Activated CD8-positive, alpha-beta memory T cell treated with anti-CD3 and anti-CD28 coated beads, Interleukin-2, amount 10 ng/mL, durations not matched to agents 7 days and 5 days (primary cell): ENCODE data around the gene EML4. TPM values are rescaled to one million over a fixed set of nuclear protein-coding genes. Genes with fewer than 3 reads are reported as not detected.
"Not testable (repeated sequence)": the region's sequence is repeated elsewhere in the genome, so short reads cannot be mapped to it uniquely, and the experiment has no call there.

Experiments used
- ATAC-seq: fragments of 150-1000 bp; cut with Tn5 transposase; one replicate; pipeline ENCODE4 v1.10.0; 2021; ENCODE audit warnings: moderate library complexity
- CTCF ChIA-PET: fragments of 350-600 bp; sonication (Branson Sonifier 250); formaldehyde crosslinking; loops from one replicate; lab custom pipeline; 2021; ENCODE audit warnings: antibody characterized with exemption; lab: Charles Lee
- DNase-seq: peaks from one replicate; pipeline ENCODE4 v3.0.0-alpha.2; 2020
- H3K27ac Mint-ChIP-seq: one replicate; pipeline ENCODE4 v1.8.0; 2021; ENCODE audit warnings: mild to moderate bottlenecking, mixed read lengths
- H3K27me3 Mint-ChIP-seq: one replicate; pipeline ENCODE4 v1.8.0; 2021; ENCODE audit warnings: mixed read lengths
- H3K36me3 Mint-ChIP-seq: one replicate; pipeline ENCODE4 v1.8.0; 2021; ENCODE audit warnings: mild to moderate bottlenecking, mixed read lengths
- H3K4me1 Mint-ChIP-seq: one replicate; pipeline ENCODE4 v1.8.0; 2021; ENCODE audit warnings: mixed read lengths
- H3K4me3 Mint-ChIP-seq: one replicate; pipeline ENCODE4 v1.8.0; 2021; ENCODE audit warnings: mild to moderate bottlenecking, moderate library complexity, mixed read lengths
- H3K9me3 Mint-ChIP-seq: one replicate; pipeline ENCODE4 v1.8.0; 2022; ENCODE audit warnings: low read depth, mixed read lengths
- total RNA-seq, 2 experiments: library from RNA; stranded (reverse); gene quantifications; one replicate each; pipeline ENCODE4 v1.2.3, GENCODE V29; 2021

The EML4 gene
- total RNA-seq, 2 experiments from 2014 or later, result 73.4 to 110 TPM

DNA sequence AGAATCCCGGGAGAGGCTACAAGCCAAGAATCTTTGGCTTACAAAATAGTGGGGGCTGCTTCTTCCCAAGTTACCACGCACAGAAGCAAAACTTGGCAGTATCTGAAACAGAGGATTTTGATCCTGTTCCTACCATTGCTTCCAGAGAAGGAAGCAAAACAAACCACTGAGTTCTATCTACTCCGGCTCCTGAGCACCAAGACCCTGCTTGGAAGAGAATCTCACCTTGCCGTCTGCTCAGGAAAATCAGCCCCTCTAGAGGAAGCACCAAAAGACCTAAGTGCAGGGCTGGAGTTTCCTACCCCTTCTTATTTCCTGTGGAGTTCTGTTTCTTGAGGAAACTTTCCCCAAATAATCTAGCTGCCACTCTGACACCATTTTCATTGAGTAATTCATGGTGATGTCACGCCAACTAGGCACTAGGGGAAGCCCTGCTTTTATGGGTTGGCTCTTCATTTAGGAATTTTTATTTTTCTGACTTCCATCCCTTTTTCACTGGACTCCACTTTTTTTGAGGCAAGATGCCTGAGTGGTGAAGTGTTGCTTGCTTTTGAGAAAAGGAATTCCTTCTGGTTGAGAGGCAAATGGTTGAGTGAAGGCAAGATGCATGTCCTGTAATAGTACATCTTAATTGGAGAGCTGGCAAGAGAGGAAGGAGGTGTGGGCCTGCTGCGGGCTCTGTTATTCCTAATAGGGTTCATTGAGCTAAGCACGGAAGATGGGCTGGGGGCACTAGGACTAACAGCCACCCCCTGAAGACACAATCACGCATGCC lies 36.8 kb upstream of the EML4 start:
- no peaks in the 10 kb centered on the region for H3K36me3 Mint-ChIP-seq
- H3K9me3 Mint-ChIP-seq, result no peaks in the 10 kb centered on the region
- CTCF ChIA-PET, result interaction anchor here (0.7 to 1.7 kb wide), 15 partner anchors 8 to 197 kb away, joined by 3 to 20 read pairs (median 5); no protein-coding TSS in a partner anchor
- DNase-seq (no peak), ATAC-seq (no peak)
- peak overlapping the region; percentile 61 for H3K4me3 Mint-ChIP-seq
- H3K4me1 Mint-ChIP-seq, result peaks cover 85% of the 10 kb centered on the region
- peak overlapping the region; percentile 98 for H3K27ac Mint-ChIP-seq
- no peaks in the 10 kb centered on the region for H3K27me3 Mint-ChIP-seq

DNA sequence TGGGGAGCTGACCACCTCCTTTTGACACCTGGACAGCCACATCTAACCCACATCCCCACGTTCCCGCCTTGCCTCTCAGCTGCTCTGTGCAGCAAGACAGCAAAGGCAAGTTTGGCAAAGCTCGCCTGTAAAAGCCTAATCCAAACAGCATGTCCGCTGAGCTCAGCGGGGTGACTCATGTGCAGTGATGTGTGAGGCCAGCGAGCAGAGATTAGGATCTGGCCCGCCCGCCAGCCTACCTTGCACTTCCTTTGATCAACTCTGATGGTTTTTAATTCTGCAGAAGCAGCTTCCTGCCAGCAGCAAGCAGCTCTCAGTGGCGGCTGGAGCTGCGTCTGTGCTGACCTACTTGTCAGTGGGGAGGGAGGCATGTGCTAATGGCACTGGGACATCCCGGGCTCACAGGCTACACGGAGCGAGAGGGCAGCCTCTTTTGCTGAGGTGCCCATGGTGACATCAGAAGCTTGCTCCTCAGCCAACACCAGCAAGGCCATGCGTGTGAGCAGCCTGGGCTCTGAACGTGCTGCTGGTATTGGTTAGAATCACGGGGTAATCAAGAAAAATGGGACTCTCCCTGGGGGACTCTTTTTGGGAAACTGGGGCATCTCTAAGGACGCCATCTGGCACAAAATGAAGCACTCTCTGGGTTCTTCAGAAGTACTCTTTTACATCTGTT lies 36.0 kb upstream of the EML4 start:
- no peaks in the 10 kb centered on the region for H3K36me3 Mint-ChIP-seq
- DNase-seq (peak; percentile 98), ATAC-seq (peak; percentile 95)
- H3K27ac Mint-ChIP-seq, result peak overlapping the region; percentile 98
- peaks cover 80% of the 10 kb centered on the region for H3K4me1 Mint-ChIP-seq
- H3K9me3 Mint-ChIP-seq, result no peaks in the 10 kb centered on the region
- H3K27me3 Mint-ChIP-seq, result no peaks in the 10 kb centered on the region
- peak overlapping the region; percentile 61 for H3K4me3 Mint-ChIP-seq
- CTCF ChIA-PET, result interaction anchor here (0.7 to 1.7 kb wide), 15 partner anchors 9 to 196 kb away, joined by 3 to 20 read pairs (median 5); no protein-coding TSS in a partner anchor

DNA sequence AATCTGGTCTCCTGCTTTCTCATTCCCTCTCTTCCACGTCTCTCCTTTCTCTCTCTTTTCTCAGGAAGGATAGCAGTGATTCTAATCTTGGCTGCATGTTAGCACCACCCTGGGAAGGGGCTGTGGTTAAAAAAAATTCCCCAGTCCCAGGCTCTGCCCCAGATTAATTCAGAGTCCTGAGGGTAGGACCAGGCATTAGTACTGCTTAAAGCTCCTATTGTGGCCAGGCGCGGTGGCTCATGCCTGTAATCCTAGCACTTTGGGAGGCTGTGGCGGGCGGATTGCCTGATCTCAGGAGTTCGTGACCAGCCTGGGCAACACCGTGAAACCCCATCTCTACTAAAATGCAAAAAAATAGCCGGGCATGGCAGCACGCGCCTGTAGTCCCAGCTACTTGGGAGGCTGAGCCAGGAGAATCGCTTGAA lies 35.4 kb upstream of the EML4 start:
- H3K9me3 Mint-ChIP-seq, result no peaks in the 10 kb centered on the region
- H3K36me3 Mint-ChIP-seq, result no peaks in the 10 kb centered on the region
- peak overlapping the region; percentile 98 for H3K27ac Mint-ChIP-seq
- ATAC-seq (no peak), DNase-seq (no peak)
- H3K27me3 Mint-ChIP-seq, result no peaks in the 10 kb centered on the region
- CTCF ChIA-PET, result interaction anchor here (1.0 to 3.6 kb wide), 13 partner anchors 8 to 195 kb away, joined by 3 to 20 read pairs (median 5); no protein-coding TSS in a partner anchor
- H3K4me3 Mint-ChIP-seq, result peak overlapping the region; percentile 61
- H3K4me1 Mint-ChIP-seq, result peaks cover 74% of the 10 kb centered on the region

DNA sequence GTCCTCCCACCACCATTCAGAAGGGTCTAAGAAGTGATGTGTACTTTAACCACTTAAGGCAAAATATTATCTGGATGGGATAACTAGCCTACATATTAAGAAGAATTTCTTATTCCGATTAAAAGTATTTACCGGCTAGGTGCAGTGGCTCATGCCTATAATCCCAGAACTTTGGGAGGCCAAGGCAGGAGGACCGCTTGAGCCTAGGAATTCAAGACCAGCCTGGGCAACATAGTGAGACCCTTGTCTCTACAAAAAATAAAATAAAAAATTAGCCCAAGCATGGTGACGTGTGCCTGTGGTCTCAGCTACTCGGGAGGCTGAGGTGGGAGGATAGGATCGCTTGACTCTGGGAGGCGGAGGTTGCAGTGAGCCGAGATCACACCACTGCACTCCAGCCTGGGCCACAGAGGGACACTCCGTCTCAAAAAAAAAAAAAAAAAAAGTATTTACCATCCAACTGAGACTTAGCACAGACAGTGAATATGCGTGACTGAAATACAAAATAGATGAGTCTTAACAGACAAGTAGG lies 34.7 kb upstream of the EML4 start:
- CTCF ChIA-PET, result interaction anchor here (0.7 to 3.6 kb wide), 3 partner anchors 29 to 37 kb away, joined by 3 to 11 read pairs (median 5); no protein-coding TSS in a partner anchor
- H3K27ac Mint-ChIP-seq, ATAC-seq: not testable (repeated sequence)

DNA sequence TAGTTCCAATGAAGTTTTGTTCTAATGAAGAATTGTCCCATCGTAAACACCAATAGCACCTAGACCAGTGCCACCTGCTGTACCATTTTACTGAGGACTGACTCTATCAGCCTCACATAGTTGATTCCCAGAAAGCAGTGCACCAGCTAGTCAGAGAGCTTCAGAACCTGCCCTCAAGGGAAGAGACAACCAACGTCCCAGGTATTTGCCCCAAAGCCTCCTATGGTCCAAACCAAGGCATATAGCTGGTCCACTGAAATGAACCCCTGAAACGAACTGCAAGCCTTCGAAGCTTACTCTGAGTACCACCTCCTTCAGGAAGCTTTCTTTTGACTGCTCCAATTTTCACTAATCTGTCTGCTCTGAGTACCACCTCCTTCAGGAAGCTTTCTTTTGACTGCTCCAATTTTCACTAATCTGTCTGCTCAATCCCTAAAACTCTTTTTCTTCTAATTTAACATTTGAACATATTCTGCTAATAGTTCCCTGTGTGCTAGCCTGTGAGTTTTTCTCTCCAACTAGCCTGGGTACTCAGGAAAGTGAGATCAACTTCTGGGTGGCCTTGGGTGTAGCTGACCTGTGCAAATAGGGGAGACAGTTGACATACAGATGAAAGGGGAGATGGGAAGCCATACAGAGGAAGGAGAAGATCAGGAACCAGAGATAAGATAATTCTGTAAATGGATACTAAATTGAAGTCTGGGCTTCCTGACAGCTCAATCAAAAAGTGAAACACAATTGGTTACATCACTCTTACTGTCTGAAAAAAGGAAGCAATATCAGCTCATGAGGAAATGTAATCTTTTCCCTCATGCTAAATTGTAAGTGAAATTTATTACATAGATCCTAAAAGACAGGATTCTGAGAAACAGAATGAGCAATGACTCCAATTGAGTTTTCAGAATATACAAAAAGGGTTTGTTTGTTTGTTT lies 33.5 kb upstream of the EML4 start:
- H3K36me3 Mint-ChIP-seq, result no peaks in the 10 kb centered on the region
- peak overlapping the region; percentile 86 for H3K27ac Mint-ChIP-seq
- H3K9me3 Mint-ChIP-seq, result no peaks in the 10 kb centered on the region
- H3K4me3 Mint-ChIP-seq, result peak overlapping the region; percentile 14
- no peaks in the 10 kb centered on the region for H3K27me3 Mint-ChIP-seq
- peaks cover 63% of the 10 kb centered on the region for H3K4me1 Mint-ChIP-seq
- CTCF ChIA-PET, result interaction anchor here (0.7 to 3.6 kb wide), 9 partner anchors 10 to 41 kb away, joined by 3 to 11 read pairs (median 3); no protein-coding TSS in a partner anchor
- ATAC-seq (no peak), DNase-seq (no peak)

More for the DNA sequence above, 34.7 kb upstream of the EML4 start:
- DNase-seq, H3K27me3 Mint-ChIP-seq, H3K4me3 Mint-ChIP-seq, H3K9me3 Mint-ChIP-seq, H3K36me3 Mint-ChIP-seq: not testable (repeated sequence)
- H3K4me1 Mint-ChIP-seq, result peaks cover 70% of the 10 kb centered on the region

DNA sequence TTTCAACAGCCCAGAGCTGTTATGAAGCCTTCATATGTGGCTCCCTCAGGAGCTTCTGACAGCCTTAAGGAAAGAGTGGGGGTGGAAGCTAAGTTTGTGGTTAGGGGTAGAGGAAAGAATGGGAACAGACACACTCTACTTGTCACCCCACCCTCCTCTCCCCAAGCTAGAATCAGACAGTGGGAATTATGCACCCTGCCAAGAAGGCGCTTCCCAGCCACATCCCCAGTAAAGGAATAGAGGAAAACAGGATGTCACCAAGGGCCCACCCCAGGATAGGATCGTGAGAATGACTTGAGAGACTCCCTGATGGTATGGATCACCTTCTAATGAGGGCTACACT lies 32.4 kb upstream of the EML4 start:
- ATAC-seq, result no peak
- H3K4me3 Mint-ChIP-seq, result no peak overlapping the region
- H3K27me3 Mint-ChIP-seq, result no peaks in the 10 kb centered on the region
- no peaks in the 10 kb centered on the region for H3K9me3 Mint-ChIP-seq
- CTCF ChIA-PET, result interaction anchor here (0.9 to 3.6 kb wide), 5 partner anchors 10 to 35 kb away, joined by 3 to 11 read pairs (median 6); no protein-coding TSS in a partner anchor
- no peaks in the 10 kb centered on the region for H3K36me3 Mint-ChIP-seq
- H3K4me1 Mint-ChIP-seq, result peaks cover 60% of the 10 kb centered on the region
- no peak overlapping the region for H3K27ac Mint-ChIP-seq
- no peak for DNase-seq

DNA sequence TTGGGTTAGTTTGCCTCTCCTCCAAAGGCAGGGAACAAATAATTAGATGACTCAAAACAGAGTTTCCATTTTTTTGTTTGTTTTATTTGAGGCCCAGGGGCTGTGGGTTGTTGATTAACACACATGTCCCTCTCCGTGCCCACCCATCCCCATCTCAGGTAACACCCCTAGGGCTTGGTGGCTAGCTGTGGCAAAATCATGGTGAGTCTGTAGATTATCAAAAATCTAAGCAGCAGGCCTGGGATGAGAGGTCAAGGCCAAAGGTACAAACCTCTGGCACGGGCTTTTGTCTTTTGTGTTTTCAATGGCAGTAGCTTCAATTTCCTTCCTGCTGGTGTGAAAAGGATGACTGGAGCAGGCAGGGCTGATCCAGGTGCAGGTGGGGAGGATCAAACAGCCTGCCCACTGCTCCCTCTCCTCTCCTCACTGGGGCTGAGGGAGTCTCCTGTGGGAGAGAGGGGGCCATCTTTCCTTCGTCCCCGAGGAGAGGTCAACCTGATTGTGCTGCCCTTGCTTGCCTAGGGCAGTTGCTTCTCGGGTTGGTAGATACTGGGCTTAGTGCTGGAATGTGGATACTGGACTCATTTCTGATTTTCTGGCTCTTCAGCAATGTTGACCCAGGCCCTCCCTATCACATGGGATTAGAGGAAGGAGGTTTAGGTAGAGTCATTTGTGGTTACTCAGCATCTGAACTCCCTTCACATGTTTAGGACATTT lies 31.9 kb upstream of the EML4 start:
- H3K9me3 Mint-ChIP-seq, result no peaks in the 10 kb centered on the region
- CTCF ChIA-PET, result interaction anchor here (0.9 to 3.6 kb wide), 5 partner anchors 10 to 41 kb away, joined by 3 to 11 read pairs (median 6); no protein-coding TSS in a partner anchor
- no peak overlapping the region for H3K4me3 Mint-ChIP-seq
- no peak for DNase-seq
- no peaks in the 10 kb centered on the region for H3K36me3 Mint-ChIP-seq
- ATAC-seq, result no peak
- peaks cover 60% of the 10 kb centered on the region for H3K4me1 Mint-ChIP-seq
- H3K27me3 Mint-ChIP-seq, result no peaks in the 10 kb centered on the region
- no peak overlapping the region for H3K27ac Mint-ChIP-seq

DNA sequence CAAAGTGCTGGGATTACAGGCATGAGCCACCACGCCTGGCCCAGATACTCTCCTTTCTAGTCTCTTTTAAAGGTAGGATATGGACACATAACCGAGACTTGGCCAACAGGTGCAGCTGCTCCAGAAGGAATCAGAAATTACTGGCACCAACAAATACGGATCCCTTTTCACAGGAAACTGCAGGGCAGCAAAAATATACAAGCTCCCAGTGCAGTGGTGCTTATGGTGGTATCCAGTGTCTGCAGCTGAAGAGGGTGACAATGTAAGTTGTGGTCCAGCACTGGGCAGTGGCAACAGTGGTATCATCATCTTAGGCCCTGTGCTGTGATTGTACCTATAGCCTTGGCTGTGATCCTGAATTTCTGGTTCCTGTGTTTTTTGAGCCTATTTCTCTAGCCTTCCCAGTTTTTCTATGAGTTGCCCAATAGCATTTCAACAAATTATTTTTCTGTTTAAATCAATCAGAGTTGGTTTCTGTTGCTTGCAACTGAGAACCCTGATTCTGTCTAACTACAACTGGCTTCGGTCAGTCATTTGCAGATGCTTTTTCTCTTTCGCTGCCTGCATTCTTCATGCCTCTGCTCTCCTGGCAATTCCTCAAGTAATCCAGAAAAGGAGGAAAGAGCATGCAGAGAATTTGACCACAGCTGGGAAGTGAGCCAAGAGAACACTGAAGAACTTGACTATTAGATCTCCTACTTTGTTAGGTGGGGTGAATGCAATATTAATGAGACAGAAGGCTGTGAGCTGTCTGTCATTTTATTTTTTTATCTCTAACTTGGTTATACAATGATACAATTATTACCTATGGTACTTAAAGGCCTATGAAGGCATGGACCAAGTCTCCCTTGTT lies 30.8 kb upstream of the EML4 start:
- no peaks in the 10 kb centered on the region for H3K36me3 Mint-ChIP-seq
- CTCF ChIA-PET, result interaction anchor here (1.1 to 2.3 kb wide), 4 partner anchors 17 to 57 kb away, joined by 3 to 10 read pairs (median 3); no protein-coding TSS in a partner anchor
- peaks cover 57% of the 10 kb centered on the region for H3K4me1 Mint-ChIP-seq
- H3K4me3 Mint-ChIP-seq, result no peak overlapping the region
- no peaks in the 10 kb centered on the region for H3K9me3 Mint-ChIP-seq
- ATAC-seq (no peak), DNase-seq (no peak)
- no peaks in the 10 kb centered on the region for H3K27me3 Mint-ChIP-seq
- H3K27ac Mint-ChIP-seq, result peak overlapping the region; percentile 3

DNA sequence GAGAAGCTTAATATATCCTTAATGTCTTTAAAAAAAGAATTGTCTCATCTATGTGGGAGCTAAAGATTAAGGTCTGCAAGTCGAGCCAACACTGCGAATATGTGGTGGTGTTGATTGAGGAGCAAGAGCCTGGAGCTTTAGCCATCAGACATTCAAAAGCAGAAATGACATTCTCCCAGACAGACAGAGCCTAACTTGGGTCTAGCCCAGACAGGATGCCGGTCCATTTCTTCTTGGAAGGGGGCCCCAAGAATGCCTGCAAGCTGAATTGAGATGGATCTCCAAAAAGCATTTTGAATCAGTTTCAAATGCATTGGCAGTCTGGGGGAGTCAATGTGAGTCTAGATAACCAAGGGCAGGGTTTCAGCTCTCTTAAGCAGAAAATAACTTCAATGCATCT lies 30.1 kb upstream of the EML4 start:
- CTCF ChIA-PET, result interaction anchor here (1.1 to 2.3 kb wide), 4 partner anchors 18 to 57 kb away, joined by 3 to 10 read pairs (median 3); no protein-coding TSS in a partner anchor
- Mint-ChIP-seq H3K9me3 (no peaks in the 10 kb centered on the region), H3K27me3 (no peaks in the 10 kb centered on the region), H3K27ac (peak overlapping the region; percentile 3), H3K4me3 (no peak overlapping the region), H3K4me1 (peaks cover 51% of the 10 kb centered on the region), H3K36me3 (no peaks in the 10 kb centered on the region)
- no peak for DNase-seq
- no peak for ATAC-seq

DNA sequence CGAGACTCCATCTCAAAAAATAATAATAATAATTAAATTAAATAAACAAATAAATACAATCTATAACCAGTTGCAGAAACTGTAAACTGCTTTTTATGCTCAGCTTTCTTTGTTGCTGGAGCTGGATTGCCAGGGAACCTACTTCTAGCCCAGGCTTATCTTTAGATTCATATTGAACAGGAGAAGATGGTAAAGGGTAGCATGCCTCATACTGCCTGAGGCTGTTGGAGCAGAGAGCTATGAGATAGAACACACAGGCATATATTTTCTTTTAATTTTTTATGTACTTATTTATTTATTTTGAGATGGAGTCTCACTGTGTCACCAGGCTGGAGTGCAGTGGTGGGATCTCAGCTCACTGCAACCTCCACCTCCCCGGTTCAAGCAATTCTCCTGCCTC lies 28.7 kb upstream of the EML4 start:
- no peak for DNase-seq
- ATAC-seq, result no peak
- no peaks in the 10 kb centered on the region for H3K9me3 Mint-ChIP-seq
- H3K36me3 Mint-ChIP-seq, result no peaks in the 10 kb centered on the region
- H3K4me3 Mint-ChIP-seq, result no peak overlapping the region
- H3K4me1 Mint-ChIP-seq, result peaks cover 41% of the 10 kb centered on the region
- no peak overlapping the region for H3K27ac Mint-ChIP-seq
- CTCF ChIA-PET, result interaction anchor here (1.2 to 2.4 kb wide), 3 partner anchors 11 to 44 kb away, joined by 4 to 6 read pairs (median 5); no protein-coding TSS in a partner anchor
- no peaks in the 10 kb centered on the region for H3K27me3 Mint-ChIP-seq
